Measurements from ENCODE around the gene ZNF625.

- TF ChIP-seq GATA2 (IDR thresholded peaks at IDR 0.05; ENCODE audit: low read depth, low read length) = no peak
- no peak for TF ChIP-seq GATA3 (IDR thresholded peaks at IDR 0.05; ENCODE audit: low read depth, low read length)
Observed at GRCh38 chr19:12180377-12180776, 23.8 kb upstream of the ZNF625 start.
